GM12874 (cell line): ENCODE measurements around the gene OR5AC2.

ENCODE experiments used
- TF ChIP-seq, protein P1 (sequence below): IDR thresholded peaks from 2 replicates; pipeline ENCODE4 v1.5.1; 2011; ENCODE audit warnings: low read depth, mild to moderate bottlenecking, control low read depth, low read length, moderate library complexity; ENCODE audit not compliant: insufficient read depth

The OR5AC2 gene, protein sequence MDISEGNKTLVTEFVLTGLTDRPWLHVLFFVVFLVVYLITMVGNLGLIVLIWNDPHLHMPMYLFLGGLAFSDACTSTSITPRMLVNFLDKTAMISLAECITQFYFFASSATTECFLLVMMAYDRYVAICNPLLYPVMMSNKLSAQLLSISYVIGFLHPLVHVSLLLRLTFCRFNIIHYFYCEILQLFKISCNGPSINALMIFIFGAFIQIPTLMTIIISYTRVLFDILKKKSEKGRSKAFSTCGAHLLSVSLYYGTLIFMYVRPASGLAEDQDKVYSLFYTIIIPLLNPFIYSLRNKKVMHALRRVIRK

DNA sequence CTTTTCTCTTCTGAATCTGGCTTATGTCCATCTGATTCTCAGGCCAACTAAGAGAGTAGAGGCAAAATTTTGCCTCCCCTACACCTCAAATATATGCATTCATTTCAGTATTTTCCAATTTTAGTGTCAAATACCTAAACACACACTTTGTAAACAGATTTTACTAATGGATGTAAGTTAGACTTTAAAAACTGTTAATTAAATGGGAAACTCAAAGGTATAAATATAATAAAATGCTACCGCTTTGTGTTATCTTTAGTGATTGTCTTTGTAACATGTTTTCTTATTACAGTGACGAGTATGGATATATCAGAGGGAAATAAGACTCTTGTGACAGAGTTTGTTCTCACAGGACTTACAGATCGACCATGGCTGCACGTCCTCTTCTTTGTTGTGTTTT is at the start of gene OR5AC2:
TSS of gene OR5AC2 (plus strand) at position 301 of the 400 bp plus-strand sequence. CDS start at position 301, 0 bp downstream.
- TF ChIP-seq, protein P1, sequence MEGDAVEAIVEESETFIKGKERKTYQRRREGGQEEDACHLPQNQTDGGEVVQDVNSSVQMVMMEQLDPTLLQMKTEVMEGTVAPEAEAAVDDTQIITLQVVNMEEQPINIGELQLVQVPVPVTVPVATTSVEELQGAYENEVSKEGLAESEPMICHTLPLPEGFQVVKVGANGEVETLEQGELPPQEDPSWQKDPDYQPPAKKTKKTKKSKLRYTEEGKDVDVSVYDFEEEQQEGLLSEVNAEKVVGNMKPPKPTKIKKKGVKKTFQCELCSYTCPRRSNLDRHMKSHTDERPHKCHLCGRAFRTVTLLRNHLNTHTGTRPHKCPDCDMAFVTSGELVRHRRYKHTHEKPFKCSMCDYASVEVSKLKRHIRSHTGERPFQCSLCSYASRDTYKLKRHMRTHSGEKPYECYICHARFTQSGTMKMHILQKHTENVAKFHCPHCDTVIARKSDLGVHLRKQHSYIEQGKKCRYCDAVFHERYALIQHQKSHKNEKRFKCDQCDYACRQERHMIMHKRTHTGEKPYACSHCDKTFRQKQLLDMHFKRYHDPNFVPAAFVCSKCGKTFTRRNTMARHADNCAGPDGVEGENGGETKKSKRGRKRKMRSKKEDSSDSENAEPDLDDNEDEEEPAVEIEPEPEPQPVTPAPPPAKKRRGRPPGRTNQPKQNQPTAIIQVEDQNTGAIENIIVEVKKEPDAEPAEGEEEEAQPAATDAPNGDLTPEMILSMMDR, result no peak

DNA sequence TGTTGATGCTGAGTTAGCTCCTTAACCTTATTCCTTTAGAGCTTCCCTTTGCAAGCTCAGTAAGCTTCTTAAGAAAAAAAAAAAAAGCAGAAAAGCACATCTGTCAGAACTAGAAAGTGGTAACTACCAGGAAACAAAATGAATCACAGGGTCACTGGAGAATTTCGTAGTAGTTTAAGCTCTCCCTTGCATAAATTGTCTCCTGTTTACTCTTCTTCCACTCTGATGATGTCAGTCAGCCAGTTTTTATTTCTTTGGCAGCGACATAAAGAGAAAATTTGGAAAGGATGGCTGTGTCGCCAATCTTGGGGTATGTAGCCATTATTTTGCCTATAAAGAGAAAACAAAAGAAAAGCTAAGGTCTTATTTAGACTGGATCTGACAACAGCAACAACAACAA is 48.7 kb upstream of the OR5AC2 start:
- TF ChIP-seq, protein P1, result no peak

DNA sequence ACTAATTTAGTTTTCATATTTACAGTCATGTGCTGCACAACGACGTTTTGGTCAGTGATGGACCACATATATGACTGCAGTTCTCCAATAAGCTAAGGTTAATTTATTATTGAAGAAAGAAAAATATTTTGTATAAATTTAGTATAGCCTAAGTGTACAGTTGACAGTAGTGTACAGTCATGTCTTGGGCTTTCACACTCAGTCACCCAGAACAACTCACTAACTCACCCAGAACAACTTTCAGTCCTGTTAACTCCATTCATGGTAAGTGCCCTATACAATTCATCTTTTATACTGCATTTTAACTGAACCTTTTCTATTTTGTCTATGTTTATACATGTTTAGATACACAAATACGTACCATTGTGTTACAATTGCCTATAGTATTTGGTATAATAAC is 48.1 kb upstream of the OR5AC2 start:
- TF ChIP-seq, protein P1, result no peak

DNA sequence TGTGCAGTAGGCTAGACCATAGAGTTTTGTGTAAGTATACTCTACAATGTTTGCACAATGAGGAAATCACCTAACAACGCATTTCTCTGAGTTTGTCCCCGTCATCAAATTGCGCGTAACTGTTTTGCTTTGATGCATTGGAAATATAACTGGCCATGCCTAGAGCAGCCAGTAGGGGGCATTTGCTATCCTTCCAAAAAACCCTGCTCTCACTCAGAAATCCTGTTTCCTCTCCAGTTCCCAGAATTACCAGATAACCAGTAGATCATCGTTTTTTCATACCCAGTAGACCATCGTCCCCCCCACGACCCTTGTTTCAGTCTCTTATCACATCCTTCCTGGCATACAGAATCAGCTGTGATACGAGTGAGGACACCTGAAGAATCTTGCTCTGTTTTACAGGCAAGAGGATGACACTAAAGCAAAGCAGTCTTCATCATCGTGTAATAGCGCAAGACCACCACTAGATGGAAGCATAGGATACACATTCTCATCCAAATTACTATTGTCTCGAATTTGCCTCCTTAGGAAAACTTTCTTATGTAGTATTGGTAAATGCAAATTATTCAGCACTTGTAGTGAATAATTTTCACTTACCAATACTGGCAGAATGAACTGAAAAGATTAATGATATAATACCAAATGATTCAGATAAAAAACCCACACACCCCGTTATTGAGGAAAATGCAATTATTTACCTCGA is 47.5 kb upstream of the OR5AC2 start:
- TF ChIP-seq, protein P1, result peak; percentile 80

DNA sequence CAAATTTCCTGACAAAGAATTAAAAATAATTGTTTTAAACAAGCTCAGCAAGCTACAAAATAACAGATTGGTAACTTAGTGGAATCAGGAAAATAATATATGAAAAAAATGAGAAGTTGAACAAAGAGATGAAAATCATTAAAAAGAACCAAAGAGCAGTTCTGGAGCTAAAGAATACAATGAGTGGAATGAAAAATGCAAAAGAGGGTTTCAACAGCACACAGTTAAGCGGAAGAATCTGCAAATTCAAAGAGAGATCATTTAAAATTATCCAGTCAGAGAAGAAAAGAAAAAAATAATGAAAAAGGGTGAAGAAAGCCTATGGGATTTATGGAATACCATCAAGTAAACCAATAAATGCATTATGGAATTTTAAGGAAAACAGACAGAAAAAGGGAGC is 45.6 kb upstream of the OR5AC2 start:
- TF ChIP-seq, protein P1, result no peak

DNA sequence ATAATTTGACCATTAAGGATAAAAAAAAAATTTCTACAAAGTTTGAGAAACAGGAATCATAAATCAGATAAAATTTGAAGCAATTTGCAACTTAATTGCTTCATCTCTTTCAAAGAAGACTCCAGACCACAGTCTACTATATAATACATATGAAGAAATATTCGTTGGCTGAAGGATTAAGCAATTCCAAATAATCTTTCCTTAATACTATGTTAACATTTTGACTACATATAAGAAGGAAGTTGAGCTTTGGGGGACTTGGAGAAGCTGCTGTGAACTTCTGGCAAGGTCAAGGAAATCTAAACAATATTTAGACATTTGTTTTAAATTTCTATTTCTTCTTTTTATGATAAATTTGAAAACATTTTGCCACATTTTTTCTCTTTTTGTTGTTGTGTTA is 38.4 kb upstream of the OR5AC2 start:
- TF ChIP-seq, protein P1, result no peak

DNA sequence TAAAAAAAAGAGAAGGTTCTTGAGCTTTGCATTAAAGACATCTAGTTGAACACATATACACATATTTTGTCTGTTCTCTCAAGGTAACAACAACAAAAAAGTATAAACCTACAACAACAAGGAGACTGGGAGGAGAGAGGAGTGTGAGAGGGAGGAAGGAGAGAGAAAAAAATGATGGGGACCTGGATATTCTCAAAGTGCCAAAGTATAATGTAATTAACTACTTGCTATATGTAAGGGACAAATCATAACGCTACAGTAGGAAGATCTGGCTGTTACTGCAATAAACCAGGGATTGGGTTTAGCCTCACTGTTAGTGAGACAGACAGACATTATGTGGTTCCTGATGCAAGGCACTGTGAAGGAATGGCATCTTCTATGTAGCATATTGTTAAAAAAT is 37.7 kb upstream of the OR5AC2 start:
- TF ChIP-seq, protein P1, result no peak
